Activated T-helper 9 cell treated with anti-CD3 and anti-CD28 coated beads, Interleukin-2, amount 50 U/mL, for 16 hours (primary cell): ENCODE measurements around the gene TAF7L.
"Not testable (repeated sequence)": the region's sequence is repeated elsewhere in the genome, so short reads cannot be mapped to it uniquely, and the experiment has no call there.

ENCODE experiments used
- DNase-seq: peaks from one replicate; pipeline ENCODE4 v3.0.0-alpha.2; 2020; ENCODE audit warnings: low read depth

Gene TAF7L, protein sequence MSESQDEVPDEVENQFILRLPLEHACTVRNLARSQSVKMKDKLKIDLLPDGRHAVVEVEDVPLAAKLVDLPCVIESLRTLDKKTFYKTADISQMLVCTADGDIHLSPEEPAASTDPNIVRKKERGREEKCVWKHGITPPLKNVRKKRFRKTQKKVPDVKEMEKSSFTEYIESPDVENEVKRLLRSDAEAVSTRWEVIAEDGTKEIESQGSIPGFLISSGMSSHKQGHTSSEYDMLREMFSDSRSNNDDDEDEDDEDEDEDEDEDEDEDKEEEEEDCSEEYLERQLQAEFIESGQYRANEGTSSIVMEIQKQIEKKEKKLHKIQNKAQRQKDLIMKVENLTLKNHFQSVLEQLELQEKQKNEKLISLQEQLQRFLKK

DNA sequence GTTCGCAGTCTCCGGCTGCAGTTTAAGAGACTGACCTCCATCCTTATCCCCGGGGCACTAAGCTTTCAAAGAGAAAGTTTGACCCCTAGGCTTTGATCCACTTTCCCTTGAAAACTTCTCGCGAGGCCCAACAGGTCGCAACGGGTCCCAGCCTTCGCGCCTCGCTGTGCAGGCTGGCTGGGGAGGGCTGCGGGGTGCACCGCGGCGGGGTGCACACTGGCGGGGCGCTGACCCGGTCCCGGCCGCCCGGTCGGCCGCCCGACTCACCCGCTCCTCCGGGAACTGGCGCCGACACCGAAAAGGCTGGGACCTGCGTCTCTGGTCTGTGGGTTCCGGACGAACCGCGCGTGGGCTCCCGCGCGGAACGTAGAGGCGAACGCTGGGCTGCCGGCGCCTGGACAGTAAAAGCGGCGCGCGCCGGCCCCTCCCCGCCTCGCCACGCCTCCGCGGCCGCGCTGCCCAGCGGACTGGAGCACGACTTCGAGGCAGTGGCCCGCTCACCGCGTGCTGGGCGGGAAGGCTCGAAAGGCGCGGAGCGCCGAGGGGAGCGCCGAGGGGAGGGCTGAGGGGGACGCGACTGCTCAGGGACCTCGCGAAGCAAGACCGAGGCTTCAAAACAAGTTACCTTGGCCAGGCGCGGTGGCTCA lies at the start of gene TAF7L:
TSS of gene TAF7L (minus strand) at position 378 of the 647 bp plus-strand sequence. CDS start 3,791 bp downstream, outside the sequence.
- no peak for DNase-seq

DNA sequence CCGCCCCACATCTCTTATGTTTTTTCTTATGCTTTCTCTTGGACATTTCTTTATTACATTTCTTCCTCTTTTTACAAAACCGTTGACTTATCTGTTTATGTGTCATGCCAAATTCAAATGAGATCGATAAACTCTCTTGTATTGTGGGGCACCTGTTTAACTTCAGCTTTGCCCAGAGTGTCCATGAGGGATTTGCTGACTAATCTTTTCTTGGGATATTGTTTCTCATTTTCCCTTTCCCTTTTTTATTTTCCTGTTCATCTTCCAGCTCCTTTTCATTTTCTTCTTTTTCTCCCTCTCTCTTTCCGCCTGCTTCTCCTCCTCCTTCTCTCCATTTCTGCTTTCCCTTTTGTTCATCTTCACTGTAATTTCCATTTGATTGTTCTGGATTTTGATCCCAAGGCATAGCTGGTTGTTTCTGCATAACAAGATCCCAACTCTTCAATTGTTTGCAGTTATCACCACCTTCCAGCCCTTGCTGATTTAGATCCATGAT lies 46.7 kb upstream of the TAF7L start:
- no peak for DNase-seq

DNA sequence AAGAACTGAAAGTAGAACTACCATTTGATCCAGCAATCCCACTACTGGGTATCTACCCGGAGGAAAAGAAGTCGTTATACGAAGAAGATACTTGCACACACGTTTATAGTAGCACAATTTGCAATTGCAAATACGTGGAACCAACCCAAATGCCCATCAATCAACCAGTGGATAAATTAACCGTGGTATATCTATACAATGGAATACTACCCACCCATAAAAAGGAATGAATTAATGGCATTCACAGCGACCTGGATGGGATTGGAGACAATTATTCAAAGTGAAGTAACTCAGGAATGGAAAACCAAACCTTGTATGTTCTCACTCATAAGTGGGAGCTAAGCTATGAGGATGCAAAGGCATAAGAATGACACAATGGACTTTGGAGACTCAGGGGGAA lies 43.2 kb upstream of the TAF7L start:
- DNase-seq, result not testable (repeated sequence)

DNA sequence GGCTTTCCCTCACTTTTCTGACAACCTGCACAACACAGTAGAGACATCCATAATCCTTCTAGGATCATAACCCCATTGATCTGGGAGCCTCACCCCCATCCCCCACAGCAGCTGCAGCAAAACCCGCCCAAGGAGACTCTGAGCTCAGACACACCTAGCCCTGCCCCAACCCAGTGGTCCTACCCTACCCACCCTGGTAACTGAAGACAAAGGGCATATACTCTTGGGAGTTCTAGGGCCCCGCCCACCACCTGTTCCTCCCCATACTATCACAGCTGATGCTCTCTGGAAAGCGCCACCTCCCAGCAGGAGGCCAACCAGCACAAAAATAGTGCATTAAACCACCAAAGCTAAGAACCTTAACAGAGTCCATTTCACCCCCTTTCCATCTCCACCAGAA lies 35.5 kb upstream of the TAF7L start:
- not testable (repeated sequence) for DNase-seq

DNA sequence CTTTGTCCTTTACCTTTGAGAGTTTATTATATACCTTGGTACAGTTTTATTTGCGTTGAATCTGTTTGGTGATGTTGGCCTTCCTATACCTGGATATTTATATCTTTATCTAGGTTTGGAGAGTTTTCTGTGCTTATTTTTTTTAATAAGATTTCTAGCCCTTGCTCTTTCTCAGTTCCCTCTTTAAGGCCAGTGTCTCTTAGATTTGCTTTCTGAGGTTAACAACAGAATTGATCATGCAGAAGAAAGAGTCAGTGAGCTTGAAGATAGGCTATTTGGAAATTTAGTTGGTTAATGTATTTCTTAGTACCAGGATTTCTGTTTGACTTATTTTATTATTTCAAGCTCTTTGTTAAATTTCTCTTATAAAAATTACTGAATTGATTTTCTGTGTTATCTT lies 12.7 kb upstream of the TAF7L start:
- DNase-seq, result no peak

DNA sequence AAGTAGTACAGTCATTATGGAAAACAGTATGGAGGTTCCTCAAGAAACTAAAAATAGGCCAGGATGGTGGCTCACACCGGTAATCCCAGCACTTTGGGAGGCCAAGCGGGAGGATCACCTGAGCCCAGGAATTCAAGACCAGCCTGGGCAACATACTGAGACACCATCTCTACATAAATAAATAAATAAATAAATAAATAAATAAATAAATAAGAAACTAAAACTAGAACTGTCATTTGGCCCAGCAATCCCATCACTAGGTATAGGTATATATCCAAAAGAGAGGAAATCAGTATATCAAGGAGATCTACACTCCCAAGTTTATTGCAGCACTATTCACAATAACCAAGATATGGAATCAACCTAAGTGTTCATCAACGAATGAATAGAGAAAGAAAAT lies 4.5 kb upstream of the TAF7L start:
- DNase-seq, result not testable (repeated sequence)

DNA sequence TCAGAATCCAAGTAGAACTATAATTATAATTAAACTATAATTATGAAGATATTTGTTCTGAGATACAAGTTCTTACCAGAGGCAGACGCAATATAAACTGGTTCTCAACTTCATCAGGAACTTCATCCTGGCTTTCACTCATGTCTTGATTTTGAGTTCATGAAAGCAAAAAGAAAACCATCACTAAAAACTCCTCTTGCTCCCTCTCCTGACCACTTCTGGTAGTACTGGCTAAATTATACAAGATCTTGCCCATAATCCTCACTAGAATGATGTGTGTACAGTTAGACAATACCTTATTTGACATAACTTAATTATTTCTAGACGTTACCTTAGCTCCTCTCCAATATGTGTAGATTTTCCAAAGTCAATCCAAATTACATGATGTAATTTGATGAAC lies 3.7 kb downstream of the TAF7L start:
- no peak for DNase-seq

DNA sequence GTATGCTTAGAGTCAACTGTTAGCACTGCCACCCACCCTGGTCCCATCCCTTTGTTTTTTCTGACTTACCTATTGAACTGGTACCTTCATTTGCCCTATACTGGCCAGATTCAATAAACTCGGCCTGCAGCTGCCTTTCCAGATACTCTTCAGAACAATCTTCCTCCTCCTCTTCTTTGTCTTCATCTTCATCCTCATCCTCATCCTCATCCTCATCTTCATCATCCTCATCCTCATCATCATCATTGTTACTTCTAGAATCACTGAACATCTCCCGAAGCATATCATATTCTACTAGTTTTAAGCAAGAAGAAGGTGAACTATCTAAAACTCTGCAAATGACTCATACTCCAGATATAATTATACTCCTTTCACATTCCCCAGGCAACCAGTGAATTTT lies 14.9 kb downstream of the TAF7L start:
- DNase-seq, result no peak

DNA sequence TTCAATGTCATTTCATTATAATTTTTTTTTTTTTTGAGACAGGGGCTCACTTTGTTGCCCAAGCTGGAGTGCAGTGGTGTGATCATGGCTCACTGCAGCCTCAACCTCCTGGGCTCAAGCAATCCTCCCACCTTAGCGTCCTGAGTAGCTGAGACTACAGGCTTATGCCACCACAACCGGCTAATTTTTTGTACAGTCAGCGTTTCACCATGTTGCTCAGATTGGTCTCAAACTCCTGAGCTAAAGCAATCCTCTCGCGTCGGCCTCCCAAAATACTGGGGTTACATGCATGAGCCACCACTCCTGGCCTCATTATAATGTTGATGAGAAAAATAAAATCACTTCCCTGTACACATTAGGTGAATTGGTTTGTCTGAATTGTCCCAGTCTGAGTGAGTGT lies 16.9 kb downstream of the TAF7L start:
- no peak for DNase-seq

DNA sequence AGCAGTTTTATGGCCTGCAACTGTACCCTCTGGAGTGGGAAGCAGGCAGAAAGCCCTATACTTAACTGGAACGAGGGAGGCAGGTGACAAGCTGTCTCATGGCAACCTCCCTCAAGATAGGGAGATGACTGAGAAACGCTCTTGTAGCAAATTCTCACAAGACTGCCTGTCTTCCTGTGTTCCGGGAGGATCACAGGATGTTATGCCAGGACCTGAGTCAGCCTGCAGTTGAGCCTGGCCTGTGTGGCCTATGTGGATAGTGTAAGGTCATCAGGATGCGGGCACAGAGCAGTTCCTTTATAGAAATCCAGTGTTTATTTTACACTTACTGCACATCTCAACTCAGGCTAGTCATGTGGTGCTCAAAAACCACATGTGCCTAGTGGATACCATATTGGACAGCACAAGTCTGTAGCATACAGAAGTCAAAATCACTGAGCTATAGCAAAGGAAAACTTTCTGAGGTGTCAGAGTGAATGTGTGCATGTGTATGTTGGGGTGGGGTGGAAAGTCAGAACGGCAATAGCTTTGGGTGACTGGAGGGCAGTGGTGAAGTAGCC lies 25.2 kb downstream of the TAF7L start:
- DNase-seq, result no peak

DNA sequence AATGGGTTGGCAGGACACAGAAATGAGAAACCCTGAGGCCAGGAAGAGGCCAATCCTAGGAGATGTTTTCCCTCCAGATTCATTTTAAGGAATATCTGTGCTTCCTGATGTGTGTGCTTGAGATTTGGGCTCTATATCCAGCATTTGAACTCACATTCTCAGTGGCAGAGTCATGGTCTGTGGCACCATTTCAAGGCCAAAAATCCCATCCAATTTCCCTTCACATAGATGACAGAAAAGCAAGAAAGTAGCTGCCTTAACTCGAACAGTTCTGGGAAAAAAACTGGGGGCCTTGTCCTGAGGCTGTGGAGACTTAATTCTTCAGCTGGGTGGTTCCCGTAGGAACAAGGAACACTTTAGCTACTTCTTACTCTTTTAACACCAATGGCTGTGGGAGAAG lies 27.4 kb downstream of the TAF7L start:
- DNase-seq, result no peak

DNA sequence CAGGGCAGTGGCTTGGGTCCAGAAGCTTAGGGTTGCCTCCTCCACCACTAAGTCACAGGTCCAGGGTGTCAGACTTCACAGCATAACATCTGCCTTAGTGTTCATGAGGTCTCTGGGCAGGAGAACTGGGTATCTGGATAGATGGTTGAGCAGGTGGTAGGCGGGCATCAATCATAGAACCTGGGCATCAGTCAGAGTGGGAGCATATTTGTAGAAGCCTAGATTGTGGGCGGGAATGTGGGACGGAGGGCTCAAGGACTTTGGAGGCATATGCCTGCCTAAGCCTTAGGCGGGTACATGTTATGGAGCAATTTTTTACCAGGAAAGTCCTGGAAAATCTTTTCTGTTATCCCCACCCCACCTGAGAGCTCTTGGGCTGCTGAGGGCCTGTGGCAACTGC lies 28.5 kb downstream of the TAF7L start:
- DNase-seq, result no peak

DNA sequence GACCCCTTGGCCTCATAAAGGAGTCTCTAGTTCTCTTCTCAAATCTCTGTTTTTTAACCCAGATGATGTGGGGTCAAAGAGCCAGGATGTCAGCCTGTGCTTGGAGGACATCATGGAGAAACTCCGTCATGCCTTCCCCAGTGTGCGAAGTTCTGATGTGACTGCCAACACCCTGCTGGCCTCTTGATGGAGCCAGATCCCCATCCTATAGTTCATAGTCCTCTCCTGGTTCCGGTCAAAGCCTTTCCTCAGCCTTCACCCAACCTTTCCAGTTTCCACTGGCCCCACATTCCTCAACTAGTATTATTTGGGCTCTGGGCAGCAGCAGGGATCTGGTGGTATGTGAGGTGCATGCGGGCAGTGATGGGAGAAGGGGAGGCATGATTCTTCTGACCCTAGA lies 30.7 kb downstream of the TAF7L start:
- no peak for DNase-seq

DNA sequence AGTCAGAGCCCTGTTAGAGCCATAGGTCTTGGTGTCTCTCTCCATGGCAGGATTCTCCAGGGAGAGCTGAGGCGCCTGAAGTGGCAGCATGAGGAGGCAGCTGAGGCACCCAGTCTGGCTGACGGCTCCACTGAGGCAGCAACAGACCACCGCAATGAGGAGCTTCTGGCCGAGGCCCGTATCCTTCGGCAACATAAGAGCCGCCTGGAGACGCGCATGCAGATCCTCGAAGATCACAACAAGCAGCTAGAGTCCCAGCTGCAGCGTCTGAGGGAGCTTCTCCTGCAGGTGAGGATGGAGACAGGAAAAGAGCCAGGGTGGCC lies 32.9 kb downstream of the TAF7L start:
- no peak for DNase-seq

DNA sequence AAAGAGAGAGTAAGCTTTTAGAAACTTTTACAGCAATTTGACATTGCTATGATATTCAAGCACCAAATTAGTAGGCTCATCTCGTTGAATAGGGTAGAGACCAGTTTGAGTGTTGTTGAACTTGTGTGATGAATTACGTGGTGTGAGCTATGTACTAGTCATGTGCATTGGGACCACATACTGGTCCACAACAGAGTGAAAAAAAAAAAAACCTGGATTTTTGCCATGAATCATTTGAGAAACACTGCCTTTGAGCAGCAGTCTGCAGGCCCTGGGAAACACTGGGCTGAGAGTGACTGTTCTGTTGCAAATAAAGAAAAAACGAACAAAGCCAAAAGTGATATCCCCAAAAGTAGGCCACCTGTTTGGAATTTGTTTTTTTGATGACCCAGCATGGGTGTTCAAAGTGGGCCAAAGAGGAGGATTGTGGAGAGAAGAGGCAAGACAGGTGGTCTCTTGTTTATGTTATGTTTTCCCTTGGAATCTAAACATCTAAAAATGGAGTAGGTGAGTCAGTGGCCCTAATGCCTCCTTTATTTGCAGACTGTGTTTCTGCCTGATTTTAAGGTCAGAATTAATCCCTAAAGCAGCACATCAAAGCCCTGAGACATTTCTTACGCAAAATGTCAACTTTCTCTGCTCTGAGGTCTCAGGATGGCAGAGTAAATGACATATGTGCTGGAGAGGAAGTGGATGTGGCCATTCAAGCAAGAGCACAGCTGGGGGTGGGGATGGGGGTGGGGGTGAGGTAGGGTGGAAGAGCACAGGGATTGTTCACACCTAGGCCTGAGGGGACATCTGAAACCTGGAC lies 33.5 kb downstream of the TAF7L start:
- no peak for DNase-seq

DNA sequence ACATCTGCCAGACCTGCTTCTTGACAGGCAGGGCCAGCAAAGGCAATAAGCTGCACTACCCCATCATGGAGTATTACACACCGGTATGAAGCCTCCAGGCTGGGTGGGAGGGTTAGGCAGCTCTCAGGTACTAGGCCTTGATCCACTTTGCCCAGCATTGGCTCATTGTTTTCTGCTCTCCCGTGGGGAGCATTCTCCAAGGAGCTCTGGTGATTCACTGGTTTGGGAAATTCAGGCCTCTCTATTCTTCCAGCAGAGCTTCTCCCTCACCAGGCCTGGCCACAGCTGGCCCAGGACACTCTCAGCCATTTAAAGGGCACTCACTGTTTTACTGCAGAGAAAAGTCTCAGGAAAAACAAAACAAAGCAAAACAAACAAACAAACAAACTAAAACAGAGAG lies 38.5 kb downstream of the TAF7L start:
- no peak for DNase-seq

DNA sequence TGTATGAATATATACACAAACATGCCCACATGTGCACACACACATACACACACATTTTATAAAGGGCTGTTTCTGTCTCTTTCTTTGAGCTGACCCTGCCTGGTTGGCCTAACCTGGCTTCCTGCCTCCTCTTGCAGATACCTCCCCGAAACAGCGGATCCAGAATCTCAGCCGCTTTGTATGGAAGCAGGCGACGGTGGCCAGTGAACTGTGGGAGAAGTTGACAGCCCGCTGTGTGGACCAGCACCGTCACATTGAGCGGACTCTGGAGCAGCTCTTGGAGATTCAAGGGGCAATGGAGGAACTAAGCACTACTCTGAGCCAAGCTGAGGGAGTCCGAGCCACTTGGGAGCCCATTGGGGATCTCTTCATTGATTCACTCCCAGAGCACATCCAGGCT lies 49.6 kb downstream of the TAF7L start:
- DNase-seq, result no peak

DNA sequence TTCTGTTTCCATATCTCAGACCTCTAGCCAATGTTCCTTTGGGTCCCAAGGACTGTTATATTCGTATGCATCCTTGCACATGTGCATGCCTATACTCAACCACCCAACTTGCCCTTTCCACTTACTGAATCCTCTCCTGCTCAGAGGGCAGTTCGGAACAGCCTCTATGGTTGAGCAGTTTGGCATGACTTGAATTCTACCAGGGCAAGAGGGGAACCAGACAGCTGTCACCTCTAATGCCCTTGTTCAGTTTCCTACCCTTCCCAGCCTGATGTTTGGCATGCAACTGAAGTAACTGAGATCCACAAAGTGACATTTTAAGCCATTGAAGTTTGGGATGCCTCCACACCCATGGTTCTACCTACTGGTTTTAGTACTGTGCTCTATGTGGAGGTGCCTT lies 54.1 kb downstream of the TAF7L start:
- DNase-seq, result no peak

DNA sequence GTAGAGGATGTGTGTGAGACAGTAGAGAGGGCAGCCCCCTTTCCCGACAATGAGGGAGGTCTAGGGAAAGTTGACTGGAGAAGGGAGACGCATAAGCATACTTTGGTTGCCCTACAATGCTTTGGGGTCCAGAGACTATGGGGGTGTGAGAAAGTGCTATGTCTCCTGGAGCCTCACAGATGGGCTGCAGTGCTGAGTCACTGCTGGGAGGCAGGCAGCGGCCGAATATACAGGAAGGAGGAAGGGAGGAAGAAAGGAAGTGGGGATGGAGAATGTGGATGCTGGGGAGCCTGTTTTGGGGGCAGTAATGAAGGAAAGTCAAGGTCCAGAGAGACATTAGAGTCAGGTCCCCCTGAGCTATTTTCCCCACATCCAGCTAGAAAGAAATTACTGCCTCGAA lies 58.8 kb downstream of the TAF7L start:
- DNase-seq, result no peak

DNA sequence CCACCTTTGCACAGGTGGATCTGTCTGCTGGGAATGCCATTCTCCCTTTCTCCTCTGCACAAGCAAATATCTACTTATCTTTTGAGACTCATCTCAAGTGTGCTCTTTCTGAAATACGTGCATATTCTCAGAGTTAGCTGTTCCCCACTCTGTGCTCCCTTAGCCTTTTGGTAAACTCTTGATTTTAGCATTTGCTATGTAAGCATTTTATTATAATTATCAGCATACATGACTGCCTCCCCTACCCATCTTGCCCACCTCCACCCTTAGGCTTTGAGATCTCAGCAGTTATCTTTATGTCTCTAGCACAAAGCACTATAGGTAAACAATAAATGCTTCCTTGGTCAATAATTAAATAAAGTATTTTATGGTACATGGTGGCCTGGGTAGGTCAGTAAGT lies 60.1 kb downstream of the TAF7L start:
- no peak for DNase-seq

DNA sequence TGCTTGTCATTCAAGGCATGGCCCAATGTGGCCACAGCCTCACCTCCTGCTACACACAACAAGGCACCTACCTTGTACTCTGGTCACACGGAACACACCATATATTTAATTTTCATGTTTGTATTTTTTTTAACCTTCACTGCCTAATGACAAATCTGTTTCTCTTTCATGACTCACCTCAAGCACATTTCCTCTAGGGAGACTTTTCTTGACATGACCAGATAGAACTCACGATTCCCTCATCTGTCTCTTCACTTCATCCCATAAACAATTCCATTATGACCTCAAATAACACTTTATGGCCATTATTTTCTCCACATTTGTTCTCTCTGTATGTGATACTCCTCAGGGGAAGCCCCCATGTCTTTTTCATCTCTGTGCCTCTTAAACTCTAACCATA lies 60.5 kb downstream of the TAF7L start:
- no peak for DNase-seq

DNA sequence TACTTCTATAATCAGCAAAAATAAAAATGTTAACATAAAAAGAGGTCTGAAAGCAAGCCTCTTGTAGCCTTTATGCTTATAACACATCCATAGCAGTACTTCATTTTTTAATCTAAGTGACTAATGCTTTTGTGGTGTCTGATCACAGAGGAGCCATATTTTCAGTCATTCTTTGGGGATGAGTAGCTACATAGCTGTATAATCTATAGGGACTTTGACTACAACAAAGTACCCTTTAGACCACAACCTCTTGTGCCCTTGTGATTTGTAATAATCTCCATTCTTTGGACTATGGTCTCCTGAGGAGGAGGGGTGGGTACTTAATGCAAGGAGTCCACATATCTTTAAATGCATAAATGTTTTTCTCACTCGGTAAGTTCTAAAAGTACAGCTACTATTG lies 62.0 kb downstream of the TAF7L start:
- DNase-seq, result no peak

DNA sequence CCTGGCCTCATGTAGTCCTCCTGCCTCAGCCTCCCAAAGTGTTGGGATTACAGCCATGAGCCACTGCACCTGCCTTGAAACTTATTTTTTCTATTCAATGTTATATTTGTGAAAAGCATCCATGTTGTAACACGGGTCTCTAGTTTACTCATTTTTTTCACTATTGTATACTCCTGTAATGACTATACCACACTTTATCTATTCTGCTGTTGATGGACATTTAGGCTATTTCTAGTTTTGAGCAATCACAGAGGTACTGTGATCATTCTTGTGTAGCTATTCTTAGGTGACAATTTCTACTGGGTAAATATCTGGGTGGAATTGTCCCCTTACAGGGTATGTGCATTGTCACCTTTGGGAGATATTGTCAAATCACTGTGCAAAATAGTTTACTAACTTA lies 67.9 kb downstream of the TAF7L start:
- DNase-seq, result no peak
